Mammary epithelial cell (primary cell): ENCODE measurements around the gene LIN28A.

ENCODE experiments used
- CTCF ChIP-seq, 2 donors: IDR thresholded peaks in 1 of 2; conservative IDR thresholded peaks in 1 of 2; 2 replicates each; pipeline ENCODE4 v1.5.1; 2011 to 2012; ENCODE audit warnings: inconsistent platforms in 2 of 2, low read length in 2 of 2, mild to moderate bottlenecking in 2 of 2, control low read depth in 1 of 2, low read depth in 1 of 2; ENCODE audit not compliant: insufficient read depth in 1 of 2; ENCODE audit errors: extremely low read depth in 1 of 2
- EZH2 ChIP-seq: IDR thresholded peaks from 2 replicates; pipeline ENCODE4 v1.6.1; 2012; ENCODE audit warnings: low read length, inconsistent platforms, borderline replicate concordance

- TF ChIP-seq CTCF (conservative IDR thresholded peaks at IDR 0.05 in 1 of 2, IDR thresholded peaks at IDR 0.05 in 1 of 2; ENCODE audit: extremely low read depth in 1 of 2, insufficient read depth in 1 of 2, low read depth in 1 of 2, low read length in 2 of 2), result no peak
- TF ChIP-seq EZH2, result no peak
Measured at GRCh38 chr1:26370591-26371382, 39.8 kb upstream of the LIN28A start.
